H1 (cell line): ENCODE measurements around the gene HSD11B1L. TPM values are rescaled to one million over a fixed set of nuclear protein-coding genes. Genes with fewer than 3 reads are reported as not detected.

Experiments
- CBX8 ChIP-seq: fragments of 300-800, 300-1000 bp; sonication (generic); IDR thresholded peaks from 2 replicates; pipeline ENCODE4 v1.7.1; 2016; ENCODE audit warnings: low read depth, low read length, borderline replicate concordance
- CTCF ChIP-seq, 3 experiments: IDR thresholded peaks; 1 replicate in 2 of 3; 2 replicates in 1 of 3; pipeline versions ENCODE4 v1.5.1 to v1.6.1; 2011; ENCODE audit warnings: low read length in 3 of 3, mild to moderate bottlenecking in 3 of 3, inconsistent platforms in 2 of 3, low read depth in 1 of 3, moderate library complexity in 1 of 3; ENCODE audit not compliant: insufficient read depth in 1 of 3; ENCODE audit errors: control extremely low read depth in 1 of 3
- polyA plus RNA-seq, 7 experiments: library from polyadenylated mRNA; depleted of rRNA in 3 of 7; stranded (reverse) in 5 of 7; unstranded in 2 of 7; fragments of >200 nt in 5 of 7; fragments of 200-250 nt in 2 of 7; gene quantifications; 1 replicate in 5 of 7; 2 replicates in 1 of 7; 4 replicates in 1 of 7; pipeline versions ENCODE4 v1.2.1 to v1.2.3, GENCODE V29; 2011 to 2013; ENCODE audit warnings: missing spikeins in 2 of 7, mixed read lengths in 2 of 7
- total RNA-seq: library from RNA; stranded (reverse); fragmentation: NEBNext Ultra II Directional; extraction: Animal tissue kit (Norgen Biotek cat#: 25700); gene quantifications from 2 replicates; pipeline ENCODE4 v1.2.1, GENCODE V29; 2021

The HSD11B1L gene
- total and polyA plus RNA-seq, 2 of the 8 experiments (the other 6 are each of a cell fraction or from before 2014, with no cell fraction given), result 8.2 to 20.6 TPM

GRCh38 chr19:5707576-5708575 is 27.0 kb downstream of the HSD11B1L start (continued):
- TF ChIP-seq CTCF (IDR thresholded peaks at IDR 0.05; ENCODE audit: control extremely low read depth in 1 of 3, insufficient read depth in 1 of 3, low read depth in 1 of 3, low read length in 3 of 3) (no peak), CBX8 (no peak)
